DND-41 (cell line): ENCODE data around the gene IL1F10.

ENCODE experiments used
- ATAC-seq: fragments of 200-7000 bp; cut with Tn5 transposase; 3 replicates; pipeline ENCODE4 v1.9.1; 2021; ENCODE audit warnings: low read depth; ENCODE audit not compliant: insufficient read depth
- DNase-seq: peaks from one replicate; pipeline ENCODE4 v3.0.0-alpha.2; 2020
- H2AFZ ChIP-seq: 2 replicates; pipeline ENCODE4 v1.6.0; 2012; ENCODE audit warnings: low read depth, low read length
- H3K27ac ChIP-seq: 2 replicates; pipeline ENCODE4 v1.5.1; 2012; ENCODE audit warnings: low read length, inconsistent platforms
- H3K27me3 ChIP-seq: fragments of 200-600 bp; sonication (generic); 2 replicates; pipeline ENCODE4 v1.6.0; 2012; ENCODE audit warnings: low read length, mild to moderate bottlenecking, inconsistent platforms; ENCODE audit not compliant: insufficient read depth, poor library complexity
- H3K36me3 ChIP-seq: 2 replicates; pipeline ENCODE4 v1.5.1; 2012; ENCODE audit warnings: low read length, inconsistent platforms; ENCODE audit not compliant: insufficient read depth
- H3K4me1 ChIP-seq: 2 replicates; pipeline ENCODE4 v1.5.1; 2012; ENCODE audit warnings: mild to moderate bottlenecking, low read length; ENCODE audit not compliant: insufficient read depth
- H3K4me2 ChIP-seq: 2 replicates; pipeline ENCODE4 v1.6.0; 2012; ENCODE audit warnings: mild to moderate bottlenecking, moderate library complexity, low read length, inconsistent platforms; ENCODE audit not compliant: insufficient read depth
- H3K4me3 ChIP-seq, 2 experiments: fragments of 200-600 bp in 1 of 2; shearing (Covaris generic) in 1 of 2; 2 replicates each; pipeline ENCODE4 v1.5.1; 2012 to 2016; ENCODE audit warnings: inconsistent platforms in 2 of 2, low read length in 2 of 2, mild to moderate bottlenecking in 2 of 2, low read depth in 1 of 2, moderate library complexity in 1 of 2
- H3K79me2 ChIP-seq: 2 replicates; pipeline ENCODE4 v1.6.0; 2012; ENCODE audit warnings: low read length, inconsistent platforms; ENCODE audit not compliant: insufficient read depth
- H3K9ac ChIP-seq: 2 replicates; pipeline ENCODE4 v1.6.0; 2012; ENCODE audit warnings: low read depth, mild to moderate bottlenecking, inconsistent platforms, low read length, moderate library complexity
- H3K9me3 ChIP-seq: 2 replicates; pipeline ENCODE4 v1.5.1; 2012; ENCODE audit warnings: low read length, moderate library complexity, mild to moderate bottlenecking, inconsistent platforms; ENCODE audit not compliant: insufficient read depth, severe bottlenecking
- H4K20me1 ChIP-seq: 2 replicates; pipeline ENCODE4 v1.6.0; 2012; ENCODE audit warnings: low read length; ENCODE audit not compliant: insufficient read depth
- CTCF ChIP-seq: IDR thresholded peaks from 2 replicates; pipeline ENCODE4 v1.5.1; 2012; ENCODE audit warnings: borderline replicate concordance, low read length, moderate library complexity, mild to moderate bottlenecking; ENCODE audit not compliant: poor library complexity, severe bottlenecking; ENCODE audit errors: extremely low read depth
- EZH2 ChIP-seq: IDR thresholded peaks from 3 replicates; pipeline ENCODE4 v1.6.1; 2012; ENCODE audit warnings: borderline replicate concordance, low read depth, mild to moderate bottlenecking, moderate library complexity, low read length, inconsistent platforms; ENCODE audit not compliant: severe bottlenecking

Gene IL1F10

GRCh38 chr2:113117541-113118262 lies 49.9 kb downstream of the IL1F10 start:
- Histone ChIP-seq H3K79me2 (no peaks in the 10 kb centered on the region), H2AFZ (no peak overlapping the region), H3K27ac (no peak overlapping the region), H3K4me2 (no peak overlapping the region), H4K20me1 (no peaks in the 10 kb centered on the region), H3K4me3 (no peak overlapping the region), H3K27me3 (peaks cover 16% of the 10 kb centered on the region), H3K9me3 (no peaks in the 10 kb centered on the region), H3K9ac (no peak overlapping the region), H3K36me3 (no peaks in the 10 kb centered on the region), H3K4me1 (no peaks in the 10 kb centered on the region)
- ATAC-seq, result no peak
- no peak for TF ChIP-seq CTCF
- TF ChIP-seq EZH2, result no peak
- DNase-seq, result no peak

GRCh38 chr2:113118263-113118657 lies 50.5 kb downstream of the IL1F10 start:
- Histone ChIP-seq H3K79me2 (no peaks in the 10 kb centered on the region), H4K20me1 (no peaks in the 10 kb centered on the region), H3K27me3 (peaks cover 16% of the 10 kb centered on the region), H3K9me3 (no peaks in the 10 kb centered on the region), H3K27ac (no peak overlapping the region), H3K36me3 (no peaks in the 10 kb centered on the region), H3K4me2 (no peak overlapping the region), H3K9ac (no peak overlapping the region), H2AFZ (no peak overlapping the region), H3K4me3 (no peak overlapping the region), H3K4me1 (no peaks in the 10 kb centered on the region)
- ATAC-seq, result no peak
- no peak for DNase-seq
- no peak for TF ChIP-seq CTCF
- no peak for TF ChIP-seq EZH2

GRCh38 chr2:113119111-113119510 lies 51.3 kb downstream of the IL1F10 start:
- Histone ChIP-seq H3K9me3 (no peaks in the 10 kb centered on the region), H2AFZ (no peak overlapping the region), H3K4me3 (no peak overlapping the region), H3K9ac (no peak overlapping the region), H4K20me1 (no peaks in the 10 kb centered on the region), H3K27me3 (peaks cover 19% of the 10 kb centered on the region), H3K36me3 (no peaks in the 10 kb centered on the region), H3K4me2 (no peak overlapping the region), H3K4me1 (no peaks in the 10 kb centered on the region), H3K27ac (no peak overlapping the region), H3K79me2 (no peaks in the 10 kb centered on the region)
- TF ChIP-seq EZH2 (no peak), CTCF (no peak)
- no peak for ATAC-seq
- no peak for DNase-seq
